ENCODE results near the gene NID2.

- TF ChIP-seq, protein P1, sequence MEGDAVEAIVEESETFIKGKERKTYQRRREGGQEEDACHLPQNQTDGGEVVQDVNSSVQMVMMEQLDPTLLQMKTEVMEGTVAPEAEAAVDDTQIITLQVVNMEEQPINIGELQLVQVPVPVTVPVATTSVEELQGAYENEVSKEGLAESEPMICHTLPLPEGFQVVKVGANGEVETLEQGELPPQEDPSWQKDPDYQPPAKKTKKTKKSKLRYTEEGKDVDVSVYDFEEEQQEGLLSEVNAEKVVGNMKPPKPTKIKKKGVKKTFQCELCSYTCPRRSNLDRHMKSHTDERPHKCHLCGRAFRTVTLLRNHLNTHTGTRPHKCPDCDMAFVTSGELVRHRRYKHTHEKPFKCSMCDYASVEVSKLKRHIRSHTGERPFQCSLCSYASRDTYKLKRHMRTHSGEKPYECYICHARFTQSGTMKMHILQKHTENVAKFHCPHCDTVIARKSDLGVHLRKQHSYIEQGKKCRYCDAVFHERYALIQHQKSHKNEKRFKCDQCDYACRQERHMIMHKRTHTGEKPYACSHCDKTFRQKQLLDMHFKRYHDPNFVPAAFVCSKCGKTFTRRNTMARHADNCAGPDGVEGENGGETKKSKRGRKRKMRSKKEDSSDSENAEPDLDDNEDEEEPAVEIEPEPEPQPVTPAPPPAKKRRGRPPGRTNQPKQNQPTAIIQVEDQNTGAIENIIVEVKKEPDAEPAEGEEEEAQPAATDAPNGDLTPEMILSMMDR (IDR thresholded peaks at IDR 0.05 in 4 of 5, conservative IDR thresholded peaks at IDR 0.05 in 1 of 5): no peak
- TF ChIP-seq POLR2A (IDR thresholded peaks at IDR 0.05): no peak
Measured at GRCh38 chr14:52112336-52113018, 43.6 kb upstream of the NID2 start.

All from gastrocnemius medialis (tissue), 4 donors.